Measurements from ENCODE around the gene CEP250.
"Not testable (repeated sequence)": the region's sequence is repeated elsewhere in the genome, so short reads cannot be mapped to it uniquely, and the experiment has no call there.

CEP250 gene

DNA sequence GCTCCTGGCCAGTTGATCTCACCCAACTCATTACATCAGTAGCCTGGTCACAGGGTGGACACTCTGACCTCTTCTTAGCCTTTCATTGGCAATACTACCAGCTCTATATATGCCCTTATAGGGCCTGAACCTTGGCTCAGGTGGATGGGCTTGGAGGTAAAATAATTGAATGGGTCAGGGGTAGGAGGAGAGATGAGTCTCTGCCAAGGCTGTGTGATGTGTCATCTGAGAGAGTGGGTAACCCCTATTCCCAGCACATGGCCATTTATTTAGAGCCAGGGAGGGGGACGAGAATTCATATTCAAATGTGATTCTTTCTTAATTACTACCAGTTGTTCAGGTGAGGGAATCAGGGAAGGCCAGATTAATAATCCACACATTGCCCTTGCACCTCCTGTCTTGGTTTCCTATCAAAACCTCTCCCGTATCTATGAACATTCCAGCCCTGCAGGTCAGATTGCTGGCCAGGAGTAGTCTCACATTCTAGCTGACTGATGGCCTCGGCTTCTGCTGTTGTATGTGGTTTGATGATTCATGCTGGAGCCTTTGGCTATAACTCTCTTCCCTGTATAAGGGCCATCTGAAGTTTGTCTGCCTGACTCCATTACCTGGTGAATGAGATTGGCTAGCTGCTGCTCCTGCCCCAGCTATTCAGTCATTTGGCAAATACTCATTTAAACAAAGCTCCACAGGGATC, 60.7 kb downstream of the CEP250 start:
- Histone ChIP-seq H3K4me2 (ENCODE audit: low read length) (no peak overlapping the region), H3K36me3 (ENCODE audit: control insufficient read depth, low read length) (peaks cover 15% of the 10 kb centered on the region), H3K4me3 (ENCODE audit: low read length) (no peak overlapping the region), H3K27ac (ENCODE audit: low read depth, low read length) (no peak overlapping the region), H3K9me2 (replicated peaks; ENCODE audit: control insufficient read depth, low read length) (no peaks in the 10 kb centered on the region), H4K20me1 (ENCODE audit: control insufficient read depth, insufficient read depth, low read depth, low read length) (no peaks in the 10 kb centered on the region), H3K4me1 (ENCODE audit: control insufficient read depth, low read length) (no peaks in the 10 kb centered on the region), H3K9me3 (ENCODE audit: control insufficient read depth, insufficient read depth, low read length) (no peaks in the 10 kb centered on the region), H3F3A (ENCODE audit: control insufficient read depth, insufficient read depth) (no peaks in the 10 kb centered on the region), H3K27me3 (ENCODE audit: control insufficient read depth, low read length) (no peaks in the 10 kb centered on the region), H3K79me2 (ENCODE audit: control insufficient read depth, low read length) (no peaks in the 10 kb centered on the region)
- TF ChIP-seq CTCF (IDR thresholded peaks at IDR 0.05; ENCODE audit: low read depth, low read length, poor library complexity, severe bottlenecking) (no peak), EZH2phosphoT487 (IDR thresholded peaks at IDR 0.05; ENCODE audit: borderline replicate concordance, low read length) (no peak)

GRCh38 chr20:35517125-35517524, 61.7 kb downstream of the CEP250 start:
- Histone ChIP-seq H3K4me2 (ENCODE audit: low read length) (no peak overlapping the region), H3K36me3 (ENCODE audit: control insufficient read depth, low read length) (peaks cover 4% of the 10 kb centered on the region), H3F3A (ENCODE audit: control insufficient read depth, insufficient read depth) (no peaks in the 10 kb centered on the region), H4K20me1 (ENCODE audit: control insufficient read depth, insufficient read depth, low read depth, low read length) (no peaks in the 10 kb centered on the region), H3K4me1 (ENCODE audit: control insufficient read depth, low read length) (no peaks in the 10 kb centered on the region), H3K4me3 (ENCODE audit: low read length) (no peak overlapping the region), H3K9me3 (ENCODE audit: control insufficient read depth, insufficient read depth, low read length) (no peaks in the 10 kb centered on the region), H3K27me3 (ENCODE audit: control insufficient read depth, low read length) (no peaks in the 10 kb centered on the region), H3K79me2 (ENCODE audit: control insufficient read depth, low read length) (no peaks in the 10 kb centered on the region), H3K9me2 (replicated peaks; ENCODE audit: control insufficient read depth, low read length) (no peaks in the 10 kb centered on the region), H3K27ac (ENCODE audit: low read depth, low read length) (no peak overlapping the region)
- TF ChIP-seq EZH2phosphoT487 (IDR thresholded peaks at IDR 0.05; ENCODE audit: borderline replicate concordance, low read length) = no peak
- TF ChIP-seq CTCF (IDR thresholded peaks at IDR 0.05; ENCODE audit: low read depth, low read length, poor library complexity, severe bottlenecking) = no peak

- not testable (repeated sequence) for H3K4me3 ChIP-seq (ENCODE audit: low read length); H4K20me1 ChIP-seq (ENCODE audit: control insufficient read depth, insufficient read depth, low read depth, low read length); H3K27me3 ChIP-seq (ENCODE audit: control insufficient read depth, low read length); H3K4me2 ChIP-seq (ENCODE audit: low read length); H3K27ac ChIP-seq (ENCODE audit: low read depth, low read length); H3K79me2 ChIP-seq (ENCODE audit: control insufficient read depth, low read length); H3K36me3 ChIP-seq (ENCODE audit: control insufficient read depth, low read length); H3K4me1 ChIP-seq (ENCODE audit: control insufficient read depth, low read length); H3F3A ChIP-seq (ENCODE audit: control insufficient read depth, insufficient read depth); H3K9me2 ChIP-seq (replicated peaks; ENCODE audit: control insufficient read depth, low read length); H3K9me3 ChIP-seq (ENCODE audit: control insufficient read depth, insufficient read depth, low read length)
Measured at GRCh38 chr20:35517767-35518166, 62.4 kb downstream of the CEP250 start.

DNA sequence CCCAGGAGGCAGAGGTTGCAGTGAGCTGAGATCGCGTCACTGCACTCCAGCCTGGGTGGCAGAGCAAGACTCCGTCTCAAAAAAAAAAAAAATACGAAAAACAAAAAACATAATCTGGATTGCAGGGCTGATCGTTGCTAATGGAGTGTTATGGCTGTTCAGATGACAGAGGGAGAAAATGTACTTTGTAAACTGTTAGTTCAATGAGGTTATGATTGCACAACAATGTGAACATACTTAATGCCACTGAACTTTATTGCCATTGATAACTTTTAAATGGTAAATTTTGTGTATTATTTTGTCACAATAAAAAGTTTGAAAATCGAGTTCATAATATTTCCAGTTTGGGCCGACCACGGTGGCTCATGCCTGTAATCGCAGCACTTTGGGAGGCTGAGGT, 63.6 kb downstream of the CEP250 start:
- Histone ChIP-seq H3K9me3 (ENCODE audit: control insufficient read depth, insufficient read depth, low read length) (no peaks in the 10 kb centered on the region), H3F3A (ENCODE audit: control insufficient read depth, insufficient read depth) (no peaks in the 10 kb centered on the region), H3K27me3 (ENCODE audit: control insufficient read depth, low read length) (no peaks in the 10 kb centered on the region), H3K27ac (ENCODE audit: low read depth, low read length) (no peak overlapping the region), H3K9me2 (replicated peaks; ENCODE audit: control insufficient read depth, low read length) (no peaks in the 10 kb centered on the region), H3K36me3 (ENCODE audit: control insufficient read depth, low read length) (no peaks in the 10 kb centered on the region), H3K79me2 (ENCODE audit: control insufficient read depth, low read length) (no peaks in the 10 kb centered on the region), H3K4me3 (ENCODE audit: low read length) (no peak overlapping the region), H3K4me1 (ENCODE audit: control insufficient read depth, low read length) (no peaks in the 10 kb centered on the region), H3K4me2 (ENCODE audit: low read length) (no peak overlapping the region), H4K20me1 (ENCODE audit: control insufficient read depth, insufficient read depth, low read depth, low read length) (no peaks in the 10 kb centered on the region)
- no peak for TF ChIP-seq EZH2phosphoT487 (IDR thresholded peaks at IDR 0.05; ENCODE audit: borderline replicate concordance, low read length)
- TF ChIP-seq CTCF (IDR thresholded peaks at IDR 0.05; ENCODE audit: low read depth, low read length, poor library complexity, severe bottlenecking) = no peak

Measured in DOHH2 (cell line).